GM23338 (cell line): ENCODE results near the gene NRROS. TPM values are rescaled to one million over a fixed set of nuclear protein-coding genes. Genes with fewer than 3 reads are reported as not detected.

ENCODE experiments used
- ATAC-seq: fragments of 200-7000 bp; cut with Tn5 transposase; 3 replicates; pipeline ENCODE4 v1.9.1; 2020
- DNase-seq: peaks from one replicate; pipeline ENCODE4 v3.0.0-alpha.2; 2015; ENCODE audit warnings: low spot score
- H2AFZ ChIP-seq: fragments of 200-600 bp; sonication (generic); 2 replicates; pipeline ENCODE4 v1.8.0; 2016; ENCODE audit warnings: antibody characterized with exemption, mild to moderate bottlenecking, moderate library complexity
- H3F3A ChIP-seq: fragments of 200-600 bp; sonication (generic); replicated peaks from 2 replicates; pipeline ENCODE4 v1.8.0; 2017; ENCODE audit warnings: antibody characterized with exemption, mixed run types, low read depth
- H3K27ac ChIP-seq: fragments of 200-600 bp; sonication (generic); 2 replicates; pipeline ENCODE4 v1.6.1; 2016; ENCODE audit warnings: low read depth
- H3K27me3 ChIP-seq: fragments of 200-600 bp; sonication (generic); 2 replicates; pipeline ENCODE4 v1.8.0; 2016; ENCODE audit warnings: mild to moderate bottlenecking, mixed run types, moderate library complexity; ENCODE audit not compliant: insufficient read depth
- H3K36me3 ChIP-seq: fragments of 200-600 bp; sonication (generic); 2 replicates; pipeline ENCODE4 v1.8.0; 2016; ENCODE audit warnings: mild to moderate bottlenecking; ENCODE audit not compliant: insufficient read depth
- H3K4me1 ChIP-seq: fragments of 200-600 bp; sonication (generic); 2 replicates; pipeline ENCODE4 v1.8.0; 2016; ENCODE audit warnings: mild to moderate bottlenecking, moderate library complexity; ENCODE audit not compliant: insufficient read depth
- H3K4me2 ChIP-seq: fragments of 200-600 bp; sonication (generic); 2 replicates; pipeline ENCODE4 v1.7.1; 2017; ENCODE audit warnings: mixed run types
- H3K4me3 ChIP-seq: fragments of 200-600 bp; sonication (generic); 2 replicates; pipeline ENCODE4 v1.6.1; 2016; ENCODE audit warnings: mixed run types
- H3K79me2 ChIP-seq: fragments of 200-600 bp; sonication (generic); replicated peaks from 2 replicates; pipeline ENCODE4 v1.8.0; 2017; ENCODE audit warnings: mild to moderate bottlenecking; ENCODE audit not compliant: insufficient read depth
- H3K9me2 ChIP-seq: fragments of 200-600 bp; sonication (generic); 2 replicates; pipeline ENCODE4 v1.8.0; 2017; ENCODE audit not compliant: insufficient read depth
- H4K20me1 ChIP-seq: fragments of 200-600 bp; sonication (generic); replicated peaks from 2 replicates; pipeline ENCODE4 v1.8.0; 2017; ENCODE audit warnings: mild to moderate bottlenecking; ENCODE audit not compliant: insufficient read depth
- H3K27ac Mint-ChIP-seq: 2 replicates; pipeline ENCODE4 v1.8.0; 2020; ENCODE audit warnings: inconsistent platforms, mild to moderate bottlenecking, moderate library complexity, mixed read lengths
- H3K27me3 Mint-ChIP-seq: 3 replicates; pipeline ENCODE4 v1.8.0; 2022; ENCODE audit warnings: low read depth, mild to moderate bottlenecking, moderate library complexity, mixed read lengths, inconsistent platforms; ENCODE audit not compliant: insufficient read depth, poor library complexity
- H3K36me3 Mint-ChIP-seq: 3 replicates; pipeline ENCODE4 v1.8.0; 2021; ENCODE audit warnings: low read depth, mild to moderate bottlenecking, inconsistent platforms, moderate library complexity, mixed read lengths
- H3K4me1 Mint-ChIP-seq: 3 replicates; pipeline ENCODE4 v1.8.0; 2020; ENCODE audit warnings: mild to moderate bottlenecking, inconsistent platforms, mixed read lengths
- H3K4me3 Mint-ChIP-seq: 3 replicates; pipeline ENCODE4 v1.8.0; 2021; ENCODE audit warnings: moderate library complexity, mild to moderate bottlenecking, inconsistent platforms, mixed read lengths
- H3K9me3 Mint-ChIP-seq: 3 replicates; pipeline ENCODE4 v1.8.0; 2020; ENCODE audit warnings: moderate library complexity, mild to moderate bottlenecking, inconsistent platforms, mixed read lengths
- EZH2 ChIP-seq: fragments of 200-600 bp; sonication (generic); IDR thresholded peaks from one replicate; pipeline ENCODE4 v1.8.0; 2017; ENCODE audit warnings: antibody characterized with exemption, mild to moderate bottlenecking, low read depth; ENCODE audit not compliant: unreplicated experiment
- EZH2phosphoT487 ChIP-seq: fragments of 200-600 bp; sonication (generic); IDR thresholded peaks from one replicate; pipeline ENCODE4 v1.8.1; 2018; ENCODE audit warnings: antibody characterized with exemption; ENCODE audit not compliant: unreplicated experiment
- NANOG ChIP-seq: IDR thresholded peaks from 2 replicates; pipeline ENCODE4 v1.6.1; 2016; ENCODE audit warnings: antibody characterized with exemption, borderline replicate concordance
- POLR2AphosphoS5 ChIP-seq: IDR thresholded peaks from 2 replicates; pipeline ENCODE4 v1.6.1; 2016; ENCODE audit warnings: antibody characterized with exemption, low read depth
- REST ChIP-seq: IDR thresholded peaks from one replicate; pipeline ENCODE4 v1.6.1; 2018; ENCODE audit warnings: antibody characterized with exemption; ENCODE audit not compliant: unreplicated experiment
- STAT1 ChIP-seq: IDR thresholded peaks from one replicate; pipeline ENCODE4 v1.6.1; 2016; ENCODE audit warnings: antibody characterized with exemption; ENCODE audit not compliant: unreplicated experiment
- ZNF114 ChIP-seq: fragments of 250-450 bp; sonication (Bioruptor Pico); IDR thresholded peaks from 2 replicates; pipeline ENCODE4 v1.5.0; 2020; ENCODE audit warnings: mild to moderate bottlenecking, moderate library complexity
- ZNF462 ChIP-seq: fragments of 250-450 bp; sonication (Bioruptor Pico); IDR thresholded peaks from 2 replicates; pipeline ENCODE4 v1.5.0; 2020; ENCODE audit warnings: mild to moderate bottlenecking, moderate library complexity
- polyA plus RNA-seq: library from polyadenylated mRNA; unstranded; fragments of >200 nt; fragmentation: Nextera tagmentation; extraction: Ambion mirVana; gene quantifications from 2 replicates; pipeline ENCODE4 v1.2.1, GENCODE V29; 2016
- total RNA-seq: library from RNA; depleted of rRNA; stranded (reverse); fragments of >200 nt; shearing (Covaris generic); gene quantifications from 2 replicates; pipeline ENCODE4 v1.2.3, GENCODE V29; 2014

The NRROS gene
- total and polyA plus RNA-seq, 2 experiments from 2014 or later: 2.3 to 8.5 TPM

GRCh38 chr3:196643761-196644160 is 4.3 kb downstream of the NRROS start:
- Histone ChIP-seq H3K27me3 (peaks cover 11% of the 10 kb centered on the region), H3K79me2 (no peaks in the 10 kb centered on the region), H3K9me2 (no peaks in the 10 kb centered on the region), H3K36me3 (no peaks in the 10 kb centered on the region), H3K4me2 (no peak overlapping the region), H2AFZ (no peak overlapping the region), H4K20me1 (no peaks in the 10 kb centered on the region), H3F3A (peaks cover 11% of the 10 kb centered on the region; the same call in 1 of the 2 replicates), H3K27ac (no peak overlapping the region), H3K4me3 (no peak overlapping the region), H3K4me1 (peaks cover 30% of the 10 kb centered on the region)
- Mint-ChIP-seq H3K9me3 (no peaks in the 10 kb centered on the region), H3K4me1 (peaks cover 41% of the 10 kb centered on the region), H3K27ac (0 out of 2 replicates have a peak overlapping the region, but pooled peaks have one; percentile 80), H3K4me3 (no peak overlapping the region), H3K36me3 (peaks cover 3% of the 10 kb centered on the region; the same call in 1 of the 3 replicates), H3K27me3 (peaks cover 17% of the 10 kb centered on the region)
- ATAC-seq (no peak), DNase-seq (no peak)
- TF ChIP-seq EZH2phosphoT487 (no peak), POLR2AphosphoS5 (no peak), ZNF462 (CRISPR knock-in tag) (no peak), NANOG (no peak), REST (no peak), ZNF114 (CRISPR knock-in tag) (no peak), EZH2 (no peak), STAT1 (no peak)
